Measurements from ENCODE around the gene ANXA11.

Gene ANXA11

DNA sequence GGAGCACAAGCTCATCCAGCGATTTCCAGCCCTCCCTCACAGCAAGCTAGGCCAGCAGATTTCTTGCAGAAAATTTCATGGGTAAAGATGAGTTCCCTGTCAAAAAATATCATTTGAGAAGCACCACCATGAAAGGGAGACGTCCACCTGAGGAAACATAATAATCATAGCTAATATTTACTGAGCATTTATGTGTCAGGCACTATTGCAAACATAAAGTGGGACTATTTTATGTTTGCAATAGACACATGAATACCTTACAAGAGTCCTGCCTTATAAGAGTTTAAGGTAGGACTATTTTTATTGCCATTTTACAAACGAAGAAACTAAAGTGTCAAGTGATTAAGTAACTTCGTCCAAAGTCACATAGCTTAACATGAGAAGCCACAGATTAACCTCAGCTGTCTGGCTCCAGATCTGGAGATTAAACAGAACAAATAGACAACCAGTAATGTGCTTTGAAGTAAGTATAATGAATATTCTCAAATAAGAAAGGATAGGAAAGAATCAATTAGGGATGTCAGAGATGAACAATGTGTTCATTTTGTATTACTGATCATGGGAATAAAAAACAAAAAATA, 7.3 kb upstream of the ANXA11 start:
- in situ Hi-C loops (cut with MboI; ENCODE audit: low sequenced_read_pairs), result loop anchor here (25.0 kb wide), 1 partner anchor 700 kb away; the partner anchor contains the start of gene EIF5AL1

DNA sequence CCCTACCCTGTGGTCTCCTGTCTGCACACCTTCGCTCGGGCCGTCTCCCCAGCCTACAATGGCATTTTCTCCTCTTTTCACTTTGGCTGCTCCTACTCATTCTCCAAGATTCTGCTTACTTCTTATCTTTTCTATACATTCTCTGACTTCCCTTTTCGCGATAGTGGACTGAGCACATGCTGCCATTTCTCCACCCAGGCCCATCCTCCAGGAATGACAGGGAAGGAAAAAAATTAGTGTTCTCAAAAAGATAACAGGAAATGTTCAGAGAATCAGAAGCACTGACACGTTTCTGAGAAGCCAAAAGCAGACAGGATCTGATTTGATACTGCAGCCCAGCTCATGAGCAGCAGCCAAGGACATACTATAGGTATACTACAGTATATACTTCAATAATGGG, 6.4 kb upstream of the ANXA11 start:
- in situ Hi-C loops (cut with MboI; ENCODE audit: low sequenced_read_pairs), result loop anchor here (25.0 kb wide), 1 partner anchor 699 kb away; the partner anchor contains the start of gene EIF5AL1

DNA sequence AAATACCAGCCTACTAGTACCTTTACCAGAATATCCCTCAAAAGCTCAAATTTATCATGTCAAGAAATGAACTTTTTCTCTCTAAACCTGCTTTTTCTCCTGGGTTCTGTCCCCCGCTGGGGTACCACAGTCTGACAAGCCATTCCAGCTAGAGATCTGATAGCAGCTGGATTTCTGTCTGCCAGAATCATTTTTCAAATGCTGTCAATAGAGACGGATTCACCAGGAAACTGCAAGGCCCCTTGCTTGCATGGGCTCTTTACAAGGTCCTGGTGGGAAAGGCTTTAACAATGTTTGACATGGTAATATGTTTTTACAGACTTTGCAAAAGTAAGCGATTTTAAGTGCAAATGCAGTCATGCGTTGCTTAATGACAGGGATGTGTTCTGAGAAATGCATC, 4.9 kb upstream of the ANXA11 start:
- in situ Hi-C loops (cut with MboI; ENCODE audit: low sequenced_read_pairs), result loop anchor here (25.0 kb wide), 1 partner anchor 698 kb away; the partner anchor contains the start of gene EIF5AL1

DNA sequence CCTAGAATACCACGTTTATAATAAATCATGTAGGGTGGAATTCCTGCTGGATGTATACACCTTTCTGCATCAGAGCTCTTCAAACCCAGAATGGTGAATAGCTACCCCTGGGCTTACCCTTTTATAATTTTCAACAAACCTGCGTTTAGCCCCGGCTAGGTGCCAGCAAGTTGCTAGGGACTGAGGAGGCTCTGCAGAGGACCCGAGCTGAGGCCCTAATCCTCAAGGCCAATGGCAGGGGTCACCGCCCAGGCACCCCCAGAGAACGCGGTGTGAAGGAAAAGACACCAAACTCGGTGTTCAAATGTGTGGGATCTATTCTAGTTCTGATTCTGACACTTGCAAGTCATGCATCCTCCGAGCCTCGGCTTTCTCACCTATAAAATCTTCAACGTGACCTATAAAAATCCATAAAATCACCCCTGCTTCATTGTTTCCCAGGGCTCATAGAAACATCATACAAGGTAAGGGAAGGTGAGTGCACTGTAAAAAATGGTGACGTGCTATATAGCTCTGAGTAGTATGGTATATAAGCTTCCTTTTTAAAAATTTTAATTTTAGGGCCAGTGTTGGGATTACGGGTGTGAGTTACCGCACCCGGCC, 2.5 kb upstream of the ANXA11 start:
- in situ Hi-C loops (cut with MboI; ENCODE audit: low sequenced_read_pairs), result loop anchor here (25.0 kb wide), 1 partner anchor 696 kb away; the partner anchor contains the start of gene EIF5AL1

DNA sequence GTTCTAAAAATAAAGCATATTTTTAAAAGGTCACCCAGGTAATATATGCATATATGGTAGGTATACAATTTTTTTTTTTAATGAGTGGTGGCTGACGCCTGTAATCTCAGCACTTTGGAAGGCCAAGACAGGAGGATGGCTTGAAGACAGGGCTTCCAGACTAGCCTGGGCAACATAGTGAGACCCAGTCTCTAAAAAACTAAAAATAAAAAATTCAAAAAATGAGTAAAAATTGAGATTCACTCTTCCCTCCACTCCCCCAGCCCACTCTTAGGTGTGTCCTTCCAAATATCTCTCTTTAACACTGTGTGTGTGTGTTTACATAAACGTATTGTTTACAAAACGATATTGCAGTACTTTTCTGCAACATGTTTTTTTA, 929 bp upstream of the ANXA11 start:
- in situ Hi-C loops (cut with MboI; ENCODE audit: low sequenced_read_pairs), result loop anchor here (25.0 kb wide), 1 partner anchor 694 kb away; the partner anchor contains the start of gene EIF5AL1

DNA sequence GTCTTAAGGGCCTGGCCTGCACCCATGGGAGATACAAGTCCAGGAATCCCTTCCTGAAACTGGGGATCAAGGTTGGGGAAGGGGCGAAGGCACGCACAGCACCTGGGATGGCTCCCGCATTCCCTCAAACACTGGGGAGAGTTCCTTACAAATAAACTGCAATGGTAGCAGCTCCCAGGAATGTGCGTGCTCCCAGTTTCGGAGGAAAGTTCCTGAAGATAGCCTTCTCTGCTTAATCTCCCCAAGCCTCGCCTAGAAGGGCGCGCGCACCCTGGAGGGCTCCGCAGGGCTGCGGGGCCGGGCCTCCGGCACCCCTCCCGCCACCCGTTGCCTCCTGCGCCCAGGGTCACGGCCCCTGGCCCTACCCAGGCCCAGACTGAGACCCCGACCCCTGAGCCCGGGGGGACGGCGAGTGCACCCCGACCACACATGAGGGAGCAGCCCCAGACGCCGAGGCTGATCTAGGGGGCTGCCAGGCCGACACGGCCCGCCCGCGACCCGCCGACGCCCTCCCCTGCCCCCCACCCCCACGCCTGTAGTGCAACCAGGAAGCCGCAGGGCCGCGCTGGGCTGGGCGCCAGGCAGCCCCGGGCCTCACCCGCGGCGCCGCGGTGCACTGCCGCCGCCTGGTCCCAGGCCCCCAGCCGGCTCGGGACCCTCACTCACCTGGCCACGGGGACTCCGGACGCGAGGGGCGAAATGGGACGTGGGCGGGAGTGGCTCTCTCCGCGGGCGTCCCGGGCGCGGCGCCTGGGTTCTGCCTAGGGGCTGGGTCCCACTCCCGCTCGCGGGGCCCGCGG, 460 bp downstream of the ANXA11 start:
- in situ Hi-C loops (cut with MboI; ENCODE audit: low sequenced_read_pairs), result loop anchor here (25.0 kb wide), 1 partner anchor 693 kb away; the partner anchor contains the start of gene EIF5AL1

DNA sequence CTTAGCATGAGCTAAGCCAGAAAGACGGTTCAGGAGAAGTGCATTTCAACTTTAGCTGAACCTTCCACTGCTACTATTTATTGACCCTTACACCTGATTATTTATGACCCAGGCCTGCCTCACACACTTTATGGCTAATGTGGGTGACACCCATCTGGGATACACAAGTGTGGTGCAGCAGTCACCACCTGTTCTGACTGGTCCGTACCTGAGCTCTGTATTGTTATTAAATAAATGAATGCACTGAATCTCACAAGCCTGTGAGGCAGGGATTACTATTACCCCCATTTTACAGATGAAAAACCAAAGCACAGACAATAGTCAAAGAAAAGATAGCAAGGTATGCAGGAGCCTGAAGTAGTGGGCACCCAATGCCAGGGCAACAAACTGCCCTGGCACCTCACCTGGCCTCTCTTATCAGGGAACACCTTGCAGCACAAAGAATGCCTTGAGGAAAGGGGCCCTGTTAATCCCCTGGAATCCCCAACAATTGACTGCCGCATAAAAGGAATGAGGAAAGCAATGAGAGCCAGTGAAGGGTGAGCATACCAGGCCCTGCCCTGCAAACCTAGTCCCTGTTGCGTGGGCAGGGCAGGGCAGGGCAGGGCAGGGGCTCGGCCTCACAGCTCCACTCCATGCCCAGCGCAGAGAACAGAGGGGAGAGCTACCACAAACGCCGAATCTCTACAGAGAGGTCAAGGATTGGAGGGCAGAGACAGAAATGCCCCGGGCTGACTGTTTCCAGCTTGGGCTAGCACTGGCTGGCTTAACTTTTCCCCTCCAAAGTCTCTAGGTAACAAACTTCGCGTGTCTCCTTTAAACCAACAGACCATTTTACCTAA, 1.3 kb downstream of the ANXA11 start:
- in situ Hi-C loops (cut with MboI; ENCODE audit: low sequenced_read_pairs), result loop anchor here (25.0 kb wide), 1 partner anchor 692 kb away; the partner anchor contains the start of gene EIF5AL1

DNA sequence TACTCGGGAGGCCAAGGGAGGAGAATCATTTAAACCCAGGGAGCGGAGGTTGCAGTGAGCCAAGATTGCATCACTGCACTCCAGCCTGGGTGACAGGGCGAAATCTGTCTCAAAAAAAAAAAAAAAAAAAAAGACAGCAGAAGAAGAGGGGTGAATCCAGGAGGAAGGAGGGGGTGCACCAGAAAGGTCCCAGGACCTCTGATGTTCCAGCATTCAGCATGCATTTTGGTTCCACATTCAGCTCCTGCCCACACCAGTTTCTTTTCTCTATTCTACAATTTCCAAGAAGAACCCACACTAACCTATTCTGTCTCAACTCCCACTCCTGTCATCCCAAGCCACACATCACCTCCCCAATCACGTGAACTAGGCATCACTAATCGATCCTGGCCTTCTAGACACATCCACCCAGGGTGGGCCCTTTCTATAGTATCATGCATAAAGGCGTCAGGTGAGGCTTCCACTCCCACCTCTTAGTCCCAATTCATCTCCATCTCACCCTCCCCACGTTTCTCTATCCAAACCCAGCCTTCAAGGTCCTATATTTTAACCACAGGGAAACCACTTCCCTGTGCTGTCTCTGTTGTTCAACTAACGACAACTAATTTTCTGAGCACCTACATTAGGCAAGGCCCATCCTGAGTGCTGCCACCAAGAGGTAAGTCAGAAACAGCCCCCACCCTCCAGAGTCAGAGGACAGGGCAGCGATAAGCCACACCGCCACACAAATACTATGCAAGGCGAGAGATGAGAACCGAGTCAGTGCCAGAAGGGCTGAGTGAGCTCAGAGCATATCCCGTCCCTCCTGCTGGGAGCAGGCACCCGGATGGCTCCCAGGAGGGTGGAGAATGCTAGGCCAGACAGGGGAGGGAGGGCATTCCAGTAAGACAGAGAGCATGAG, 2.2 kb downstream of the ANXA11 start:
- in situ Hi-C loops (cut with MboI; ENCODE audit: low sequenced_read_pairs), result loop anchor here (25.0 kb wide), 1 partner anchor 691 kb away; the partner anchor contains the start of gene EIF5AL1

DNA sequence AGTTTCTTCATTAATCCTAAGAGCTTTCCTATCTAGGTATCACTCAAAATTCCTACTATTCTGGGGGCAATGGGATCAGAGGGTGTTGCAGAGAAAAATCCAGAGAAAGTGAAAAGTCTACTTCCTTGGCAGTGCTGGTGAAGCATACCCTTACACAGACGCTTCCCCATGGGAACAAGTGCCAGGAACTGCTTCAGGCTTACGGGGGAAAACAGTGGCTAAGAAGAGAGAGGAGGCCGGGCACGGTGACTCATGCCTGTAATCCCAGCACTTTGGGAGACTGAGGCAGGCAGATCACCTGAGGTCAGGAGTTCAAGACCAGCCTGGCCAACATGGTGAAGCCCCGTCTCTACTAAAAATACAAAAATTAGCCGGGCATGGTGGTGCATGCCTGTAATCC, 2.8 kb downstream of the ANXA11 start:
- in situ Hi-C loops (cut with MboI; ENCODE audit: low sequenced_read_pairs), result loop anchor here (25.0 kb wide), 1 partner anchor 690 kb away; the partner anchor contains the start of gene EIF5AL1

DNA sequence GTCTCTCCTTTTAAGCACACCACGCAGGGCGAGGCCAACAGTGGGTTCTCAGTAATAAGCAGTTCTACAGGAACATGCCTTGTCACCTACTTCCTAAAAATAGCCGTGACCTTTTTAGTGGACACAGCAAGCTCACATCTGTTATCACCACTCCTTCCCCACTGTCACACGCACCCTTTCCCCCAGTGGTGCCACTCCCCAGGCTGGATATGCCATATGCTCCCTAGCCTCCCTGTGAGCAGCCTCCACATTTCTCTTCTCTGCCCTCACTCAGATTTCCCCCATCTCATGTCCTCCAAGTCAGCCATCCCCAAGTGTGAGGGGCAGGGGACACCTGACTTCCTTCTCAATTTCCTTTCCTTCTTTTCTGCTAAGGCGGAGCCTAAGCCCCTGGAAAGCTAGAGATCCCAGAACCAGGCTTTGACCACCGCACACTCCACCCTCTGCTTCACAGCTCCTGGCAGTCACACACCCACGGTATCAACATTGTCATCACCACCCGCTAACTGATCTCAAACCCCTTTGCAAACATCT, 3.7 kb downstream of the ANXA11 start:
- in situ Hi-C loops (cut with MboI; ENCODE audit: low sequenced_read_pairs), result loop anchor here (25.0 kb wide), 1 partner anchor 689 kb away; the partner anchor contains the start of gene EIF5AL1

DNA sequence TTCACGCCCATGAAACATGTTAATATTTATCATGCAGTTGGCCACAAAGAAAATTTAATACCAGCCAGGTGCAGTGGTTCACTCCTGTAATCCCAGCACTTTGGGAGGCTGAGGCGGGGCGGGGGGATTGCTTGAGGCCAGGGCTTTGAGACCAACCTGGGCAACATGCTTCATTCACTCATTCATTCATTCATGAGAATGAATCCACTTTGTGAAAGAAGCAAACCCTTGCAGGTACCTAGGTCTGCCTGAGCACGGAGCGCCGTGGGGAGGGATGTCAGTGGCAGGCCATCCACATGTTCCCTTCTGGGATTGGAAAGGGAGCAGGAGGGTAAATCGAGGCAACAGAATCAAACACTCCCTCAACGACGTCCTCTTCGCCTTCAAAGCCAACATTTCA, 4.7 kb downstream of the ANXA11 start:
- in situ Hi-C loops (cut with MboI; ENCODE audit: low sequenced_read_pairs), result loop anchor here (25.0 kb wide), 1 partner anchor 688 kb away; the partner anchor contains the start of gene EIF5AL1

DNA sequence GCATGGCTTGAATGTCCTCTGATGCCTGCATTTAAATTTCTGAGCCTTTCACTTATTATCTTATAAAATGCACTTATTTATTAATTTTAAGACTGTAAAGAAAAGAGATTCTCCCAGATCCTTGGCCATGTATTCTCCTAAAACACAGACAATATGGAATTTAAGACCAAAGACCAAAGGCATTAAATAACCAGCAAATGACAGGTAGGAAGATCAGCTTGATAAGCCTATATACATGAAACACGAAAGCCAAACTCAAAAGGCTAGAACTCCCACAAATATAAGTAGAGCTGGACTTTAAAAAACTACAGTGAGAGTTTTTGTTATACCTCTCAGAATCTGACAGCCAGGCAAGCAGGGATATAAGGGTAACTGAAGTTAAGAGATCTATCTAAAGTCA, 5.1 kb downstream of the ANXA11 start:
- in situ Hi-C loops (cut with MboI; ENCODE audit: low sequenced_read_pairs), result loop anchor here (25.0 kb wide), 1 partner anchor 688 kb away; the partner anchor contains the start of gene EIF5AL1

DNA sequence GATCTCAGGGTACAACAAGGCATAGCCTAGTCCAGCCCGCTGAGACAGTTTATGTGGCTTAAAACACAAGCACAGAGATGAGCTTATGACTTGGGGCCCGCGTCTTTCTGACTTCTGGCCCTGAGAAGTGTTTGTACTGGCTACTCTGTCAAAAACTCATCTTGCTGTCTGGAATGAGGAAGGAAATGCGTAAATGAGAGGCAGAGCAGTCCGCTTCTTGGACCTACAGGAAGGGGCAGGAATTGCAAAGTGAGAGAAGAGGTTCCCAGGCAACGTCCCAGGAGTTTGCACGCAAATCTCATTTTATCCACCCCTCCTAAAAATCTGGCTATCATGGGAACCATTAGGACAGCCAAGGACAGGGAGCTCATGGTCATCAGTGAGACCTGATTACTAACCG, 5.5 kb downstream of the ANXA11 start:
- in situ Hi-C loops (cut with MboI; ENCODE audit: low sequenced_read_pairs), result loop anchor here (25.0 kb wide), 1 partner anchor 688 kb away; the partner anchor contains the start of gene EIF5AL1

DNA sequence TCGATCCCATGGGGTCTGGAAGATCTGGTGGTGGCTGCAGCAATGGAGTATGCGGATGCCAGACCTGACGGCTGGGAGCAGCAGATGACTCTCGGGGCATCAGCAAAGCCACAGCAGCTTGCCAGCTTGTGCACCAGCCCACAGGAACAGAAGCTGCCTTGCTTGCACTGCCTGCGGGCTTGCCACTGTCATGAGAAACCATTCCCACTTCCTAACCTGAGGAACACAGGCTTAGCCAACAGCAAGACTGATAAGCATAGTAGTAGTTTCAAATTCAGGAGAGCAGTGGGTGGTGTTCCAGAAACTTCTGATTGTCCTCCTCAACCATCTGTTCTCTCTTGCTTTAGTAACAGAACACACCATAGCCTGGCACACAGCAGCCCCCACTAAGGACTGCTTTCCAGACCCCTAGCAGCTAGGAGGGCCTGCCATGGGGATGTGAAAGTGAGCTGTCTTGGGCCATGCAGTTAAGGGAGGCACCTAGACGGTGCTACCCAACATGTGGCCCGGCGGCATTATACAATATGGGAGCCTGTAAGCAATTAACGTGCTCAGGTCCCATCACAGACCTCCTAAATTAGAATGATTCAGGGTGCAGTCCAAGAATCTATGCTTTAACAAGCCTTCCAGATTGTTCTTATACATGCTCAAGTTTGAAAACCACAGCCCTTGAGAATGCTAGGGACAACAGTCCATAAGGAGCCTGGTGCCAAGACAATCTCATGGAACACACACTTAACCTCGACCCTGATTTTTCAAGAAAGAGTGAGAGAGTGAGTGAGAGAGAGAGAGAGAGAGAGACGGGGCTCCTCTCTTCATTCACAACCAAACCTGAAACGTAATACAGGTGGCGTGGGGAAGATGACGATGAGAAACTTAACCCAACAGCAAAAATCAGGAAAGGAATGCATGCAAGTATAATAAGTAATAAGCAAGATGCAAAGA, 7.1 kb downstream of the ANXA11 start:
- in situ Hi-C loops (cut with MboI; ENCODE audit: low sequenced_read_pairs), result no loop called here

DNA sequence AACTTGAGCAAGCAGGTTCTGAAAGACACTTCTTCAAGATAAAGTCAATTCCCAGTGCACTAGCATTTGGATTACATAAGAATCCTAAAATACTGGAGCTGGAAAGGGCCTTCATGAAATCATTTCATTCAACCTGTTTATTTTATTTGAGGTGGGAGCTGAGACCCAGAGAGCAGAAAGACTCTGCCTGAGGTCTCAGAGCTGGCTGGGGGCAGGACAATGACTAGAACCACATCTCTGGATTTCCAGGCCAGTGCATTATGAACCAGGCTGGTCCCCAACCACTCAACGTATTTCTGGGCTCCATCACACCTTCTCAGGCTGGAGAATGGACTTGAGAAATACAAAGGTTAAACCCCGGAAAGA, 8.4 kb downstream of the ANXA11 start:
- in situ Hi-C loops (cut with MboI; ENCODE audit: low sequenced_read_pairs), result no loop called here

DNA sequence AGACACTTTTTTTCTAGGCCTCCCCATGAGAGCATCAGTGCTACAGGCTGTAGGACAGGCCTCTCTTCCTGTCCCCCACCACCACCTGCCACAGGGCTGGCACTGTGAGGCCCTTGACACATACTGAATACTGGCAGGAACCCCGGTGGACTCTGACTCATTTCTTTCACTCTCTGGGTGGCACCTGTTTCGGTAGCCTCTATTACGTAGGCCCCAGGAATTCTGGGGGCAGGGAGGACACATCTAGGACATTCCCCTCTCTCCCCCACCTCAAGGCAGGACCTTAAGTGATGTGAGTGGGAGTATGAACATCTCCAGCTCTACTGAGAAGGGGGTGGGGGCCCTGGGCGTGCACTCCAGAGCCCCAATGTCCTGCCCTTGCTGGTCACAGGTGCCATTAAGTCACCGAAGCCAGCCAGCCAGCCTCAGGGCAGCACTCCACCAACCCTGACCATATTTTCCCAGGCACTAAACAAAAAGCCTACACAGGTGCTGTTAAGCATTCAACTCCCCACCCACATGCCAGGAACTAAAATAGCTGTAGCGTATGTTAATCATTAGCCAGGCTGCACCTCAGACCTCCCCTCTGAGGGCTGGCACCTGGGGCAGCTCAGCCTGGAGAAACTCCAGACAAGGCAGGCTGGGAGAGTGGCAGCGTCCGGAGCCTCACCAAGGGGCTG, 8.9 kb downstream of the ANXA11 start:
- in situ Hi-C loops (cut with MboI; ENCODE audit: low sequenced_read_pairs), result no loop called here

DNA sequence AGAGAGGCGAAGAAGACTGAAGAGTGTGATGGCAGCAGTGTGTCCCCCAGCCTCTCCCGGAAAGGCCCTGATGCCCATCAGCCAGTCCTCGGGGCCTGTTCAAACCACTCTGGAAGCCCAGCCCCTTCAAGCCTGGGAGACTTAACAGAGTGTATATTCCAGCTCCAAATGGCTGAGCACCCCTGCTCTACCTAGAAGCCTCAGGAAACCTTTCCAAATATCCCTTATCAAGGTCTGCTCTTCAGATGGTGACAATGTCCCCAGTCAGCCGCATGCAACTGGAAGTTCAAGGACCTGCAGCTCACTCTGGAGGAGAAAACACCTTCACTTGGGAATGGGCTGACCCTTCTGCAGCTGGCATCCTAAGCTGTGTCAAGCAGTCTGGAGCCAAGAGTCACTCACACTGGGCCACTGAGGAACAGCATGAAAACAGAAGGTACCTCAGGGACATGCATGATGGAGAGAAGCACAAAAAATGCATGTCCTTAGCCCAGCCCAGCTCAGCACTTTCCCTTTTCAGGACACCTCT, 10.2 kb downstream of the ANXA11 start:
- in situ Hi-C loops (cut with MboI; ENCODE audit: low sequenced_read_pairs), result no loop called here
